Liver (tissue), 9 donors: ENCODE data around the gene CCDC187. TPM values are rescaled to one million over a fixed set of nuclear protein-coding genes. Genes with fewer than 3 reads are reported as not detected.

Experiments used
- DNase-seq: peaks from one replicate; pipeline ENCODE4 v3.0.0-alpha.2; 2017; ENCODE audit warnings: low spot score
- H3K27ac ChIP-seq, 2 donors: one replicate each; pipeline ENCODE4 v1.7.0; 2013; ENCODE audit warnings: inconsistent platforms in 2 of 2, low read length in 2 of 2, control low read depth in 1 of 2, low read depth in 1 of 2, mild to moderate bottlenecking in 1 of 2
- H3K27me3 ChIP-seq, 4 donors: one replicate each; pipeline versions ENCODE4 v1.6.1 to v1.7.0; 2013; ENCODE audit warnings: low read length in 3 of 4, inconsistent platforms in 1 of 4, mild to moderate bottlenecking in 1 of 4, moderate library complexity in 1 of 4; ENCODE audit not compliant: control insufficient read depth in 4 of 4, insufficient read depth in 4 of 4
- H3K36me3 ChIP-seq, 4 donors: one replicate each; pipeline versions ENCODE4 v1.6.1 to v1.7.0; 2013; ENCODE audit warnings: low read length in 3 of 4, mild to moderate bottlenecking in 3 of 4, low read depth in 1 of 4, moderate library complexity in 1 of 4; ENCODE audit not compliant: control insufficient read depth in 4 of 4, insufficient read depth in 3 of 4
- H3K4me1 ChIP-seq, 4 donors: one replicate each; pipeline versions ENCODE4 v1.6.1 to v1.7.0; 2013; ENCODE audit warnings: low read length in 3 of 4, mild to moderate bottlenecking in 3 of 4, moderate library complexity in 1 of 4; ENCODE audit not compliant: control insufficient read depth in 4 of 4, insufficient read depth in 4 of 4
- H3K4me3 ChIP-seq, 3 donors: one replicate each; pipeline versions ENCODE4 v1.6.1 to v1.7.0; 2013; ENCODE audit warnings: low read length in 3 of 3, control low read depth in 1 of 3, low read depth in 1 of 3, mild to moderate bottlenecking in 1 of 3
- H3K9ac ChIP-seq, 2 donors: one replicate each; pipeline ENCODE4 v1.7.0; 2013; ENCODE audit warnings: low read length in 2 of 2, mild to moderate bottlenecking in 2 of 2, moderate library complexity in 2 of 2, control low read depth in 1 of 2, low read depth in 1 of 2
- H3K9me3 ChIP-seq, 4 donors: one replicate each; pipeline versions ENCODE4 v1.6.1 to v1.7.0; 2013; ENCODE audit warnings: low read length in 3 of 4; ENCODE audit not compliant: control insufficient read depth in 4 of 4
- EGR1 ChIP-seq, 2 donors: IDR thresholded peaks; 2 replicates each; pipeline ENCODE4 v1.6.1; 2016 to 2018; ENCODE audit warnings: antibody characterized with exemption in 2 of 2, low read depth in 2 of 2
- FOXA1 ChIP-seq: IDR thresholded peaks from 2 replicates; pipeline ENCODE4 v1.6.1; 2016; ENCODE audit warnings: antibody characterized with exemption
- FOXA2 ChIP-seq: IDR thresholded peaks from 2 replicates; pipeline ENCODE4 v1.6.1; 2016; ENCODE audit warnings: antibody characterized with exemption
- GABPA ChIP-seq, 2 donors: IDR thresholded peaks in 1 of 2; conservative IDR thresholded peaks in 1 of 2; 2 replicates each; pipeline ENCODE4 v1.6.1; 2016; ENCODE audit warnings: antibody characterized with exemption in 2 of 2, mild to moderate bottlenecking in 1 of 2, moderate library complexity in 1 of 2
- HNF4A ChIP-seq, 2 donors: conservative IDR thresholded peaks; 2 replicates each; pipeline ENCODE4 v1.6.1; 2016; ENCODE audit warnings: antibody characterized with exemption in 2 of 2, mild to moderate bottlenecking in 2 of 2
- HNF4G ChIP-seq: IDR thresholded peaks from 2 replicates; pipeline ENCODE4 v1.6.1; 2016; ENCODE audit warnings: antibody characterized with exemption
- RAD21 ChIP-seq, 2 donors: IDR thresholded peaks; 2 replicates each; pipeline ENCODE4 v1.6.1; 2016; ENCODE audit warnings: antibody characterized with exemption in 2 of 2, mild to moderate bottlenecking in 2 of 2
- RXRA ChIP-seq, 2 donors: IDR thresholded peaks; 2 replicates each; pipeline ENCODE4 v1.6.1; 2017 to 2018; ENCODE audit warnings: antibody characterized with exemption in 2 of 2, mild to moderate bottlenecking in 1 of 2
- SP1 ChIP-seq: IDR thresholded peaks from 2 replicates; pipeline ENCODE4 v1.6.1; 2018; ENCODE audit warnings: antibody characterized with exemption, mild to moderate bottlenecking
- TAF1 ChIP-seq: conservative IDR thresholded peaks from 2 replicates; pipeline ENCODE4 v1.6.1; 2016; ENCODE audit warnings: antibody characterized with exemption, mild to moderate bottlenecking
- YY1 ChIP-seq: IDR thresholded peaks from 2 replicates; pipeline ENCODE4 v1.6.1; 2016; ENCODE audit warnings: antibody characterized with exemption, mild to moderate bottlenecking
- WGBS: extraction: QIAGEN DNeasy Blood & Tissue Kit; methylation state at CpG from one replicate; pipeline ENCODE4 v1.1.7; 2013; 5-methylcytosine and 5-hydroxymethylcytosine counted together
- polyA plus RNA-seq, 2 donors: library from polyadenylated mRNA; stranded (reverse) in 1 of 2; unstranded in 1 of 2; fragments of 200-250 nt in 1 of 2; fragments of >200 nt in 1 of 2; fragmentation: Nextera tagmentation in 1 of 2; extraction: Ambion mirVana in 1 of 2; gene quantifications; one replicate each; pipeline versions ENCODE4 v1.2.1 to v1.2.3, GENCODE V29; 2013 to 2015
- total RNA-seq, 2 donors: library from RNA; depleted of rRNA; stranded (reverse); fragments of >200 nt; gene quantifications; one replicate each; pipeline ENCODE4 v1.2.3, GENCODE V29; 2014
- TF ChIP-seq, protein P1 (sequence below): fragments of 150-350 bp; IDR thresholded peaks from 2 replicates; pipeline ENCODE4 v1.5.1; 2017; ENCODE audit warnings: improper control_type of control experiment, low read depth, low read length; ENCODE audit not compliant: missing input control
- TF ChIP-seq, protein P2 (sequence below): IDR thresholded peaks from 2 replicates; pipeline ENCODE4 v1.6.1; 2016; ENCODE audit warnings: antibody characterized with exemption
- TF ChIP-seq, protein P3 (sequence below): IDR thresholded peaks from 2 replicates; pipeline ENCODE4 v1.6.1; 2016; ENCODE audit warnings: antibody characterized with exemption
- donor health status: healthy.
- donor health status: healthy.
- donor health status: healthy.
- donor health status: healthy.
- donor health status: healthy.

CCDC187 gene
- total and polyA plus RNA-seq, 4 donors = 0.05 TPM; not detected in 3

DNA sequence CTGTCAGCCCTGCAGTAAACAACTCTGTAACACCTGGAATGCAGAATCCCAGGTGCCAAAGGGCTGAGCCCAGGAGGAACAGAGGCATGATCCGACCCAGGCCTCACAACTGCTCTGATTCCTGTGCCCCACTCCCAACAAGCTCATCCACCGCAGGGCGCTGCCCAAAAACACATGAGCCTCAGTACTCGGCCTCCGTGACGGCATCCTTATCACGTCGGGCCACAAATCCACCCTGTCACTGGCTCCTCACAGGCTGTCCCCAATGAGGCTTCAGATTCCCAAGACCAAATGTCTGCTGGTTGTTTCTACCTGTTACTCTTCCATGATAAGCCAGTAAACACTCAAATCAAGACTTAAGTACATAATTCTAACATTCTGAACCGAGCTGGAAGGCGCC lies 73.5 kb downstream of the CCDC187 start:
- 84% methylated on average over 10 of the region's 10 CpGs for WGBS
- no peaks in the 10 kb centered on the region for H3K9me3 ChIP-seq
- peak overlapping the region; percentile 71 to 77 for H3K27ac ChIP-seq
- TF ChIP-seq FOXA2 (no peak), HNF4G (no peak), HNF4A (conservative IDR thresholded peaks at IDR 0.05) (no peak), FOXA1 (no peak), RAD21 (IDR thresholded peaks at IDR 0.05) (no peak), SP1 (no peak), RXRA (IDR thresholded peaks at IDR 0.05) (no peak), EGR1 (IDR thresholded peaks at IDR 0.05; ENCODE audit: low read depth in 2 of 2) (no peak), YY1 (no peak)
- TF ChIP-seq, protein P1, sequence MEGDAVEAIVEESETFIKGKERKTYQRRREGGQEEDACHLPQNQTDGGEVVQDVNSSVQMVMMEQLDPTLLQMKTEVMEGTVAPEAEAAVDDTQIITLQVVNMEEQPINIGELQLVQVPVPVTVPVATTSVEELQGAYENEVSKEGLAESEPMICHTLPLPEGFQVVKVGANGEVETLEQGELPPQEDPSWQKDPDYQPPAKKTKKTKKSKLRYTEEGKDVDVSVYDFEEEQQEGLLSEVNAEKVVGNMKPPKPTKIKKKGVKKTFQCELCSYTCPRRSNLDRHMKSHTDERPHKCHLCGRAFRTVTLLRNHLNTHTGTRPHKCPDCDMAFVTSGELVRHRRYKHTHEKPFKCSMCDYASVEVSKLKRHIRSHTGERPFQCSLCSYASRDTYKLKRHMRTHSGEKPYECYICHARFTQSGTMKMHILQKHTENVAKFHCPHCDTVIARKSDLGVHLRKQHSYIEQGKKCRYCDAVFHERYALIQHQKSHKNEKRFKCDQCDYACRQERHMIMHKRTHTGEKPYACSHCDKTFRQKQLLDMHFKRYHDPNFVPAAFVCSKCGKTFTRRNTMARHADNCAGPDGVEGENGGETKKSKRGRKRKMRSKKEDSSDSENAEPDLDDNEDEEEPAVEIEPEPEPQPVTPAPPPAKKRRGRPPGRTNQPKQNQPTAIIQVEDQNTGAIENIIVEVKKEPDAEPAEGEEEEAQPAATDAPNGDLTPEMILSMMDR = no peak
- TF ChIP-seq, protein P2, sequence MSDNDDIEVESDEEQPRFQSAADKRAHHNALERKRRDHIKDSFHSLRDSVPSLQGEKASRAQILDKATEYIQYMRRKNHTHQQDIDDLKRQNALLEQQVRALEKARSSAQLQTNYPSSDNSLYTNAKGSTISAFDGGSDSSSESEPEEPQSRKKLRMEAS = no peak
- H3K9ac ChIP-seq = peak overlapping the region in 1 of 2 donors; percentile 0
- peak; percentile 69 for DNase-seq
- H3K4me3 ChIP-seq = no peak overlapping the region
- peaks cover 0 to 4% (median 0%) of the 10 kb centered on the region in 4 donors for H3K36me3 ChIP-seq
- no peaks in the 10 kb centered on the region for H3K27me3 ChIP-seq
- peaks cover 8 to 20% (median 11%) of the 10 kb centered on the region in 4 donors for H3K4me1 ChIP-seq

DNA sequence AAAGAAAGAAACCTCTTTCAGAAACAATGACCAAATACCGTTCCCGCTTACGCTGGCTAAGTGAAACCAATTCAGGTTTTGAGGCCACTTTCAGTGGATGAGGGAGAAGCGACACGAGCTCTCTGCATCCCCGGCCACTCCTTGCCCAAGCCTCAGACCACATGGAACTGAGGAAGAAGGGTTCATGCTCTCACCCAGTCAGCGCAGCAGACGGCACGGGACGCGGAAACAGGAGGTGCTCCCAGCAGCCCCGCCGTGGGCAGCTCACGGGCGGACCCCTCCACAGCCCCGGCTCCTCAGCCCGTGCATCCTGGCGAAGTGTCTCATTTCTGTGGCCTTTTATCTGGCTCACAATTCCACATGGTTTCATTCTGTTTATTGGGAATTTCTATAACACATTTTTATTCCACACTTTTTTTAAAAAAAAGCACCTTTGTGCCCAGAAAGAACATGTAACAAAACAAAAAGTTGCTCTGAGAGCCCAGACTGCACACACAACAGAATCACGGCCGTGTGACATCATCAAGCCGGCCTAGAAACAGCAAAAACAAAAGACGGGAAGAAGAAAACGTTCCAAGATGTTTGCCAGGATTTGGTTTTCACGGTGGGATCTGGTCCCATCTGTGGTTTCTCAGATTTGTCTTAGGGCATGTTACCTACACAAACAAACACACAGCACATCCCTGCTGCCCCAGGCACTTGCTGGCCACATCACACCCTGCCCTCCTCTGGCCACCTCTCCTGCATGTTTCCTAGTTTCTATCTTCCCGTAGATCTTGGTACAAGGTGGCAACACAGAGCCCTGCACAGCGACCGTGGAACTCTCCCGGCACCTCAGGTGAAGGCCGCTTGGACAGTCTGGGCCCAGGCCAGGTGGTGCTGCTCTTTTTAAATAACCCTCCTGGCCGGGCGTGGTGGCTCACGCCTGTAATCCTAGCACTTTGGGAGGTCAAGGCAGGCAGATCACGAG lies 74.5 kb downstream of the CCDC187 start:
- DNase-seq = no peak
- H3K27me3 ChIP-seq = no peaks in the 10 kb centered on the region
- no peak overlapping the region for H3K9ac ChIP-seq
- no peak overlapping the region for H3K4me3 ChIP-seq
- 88% methylated on average over 33 of the region's 33 CpGs for WGBS
- H3K36me3 ChIP-seq = peaks cover 0 to 4% (median 0%) of the 10 kb centered on the region in 4 donors
- peaks cover 8 to 20% (median 11%) of the 10 kb centered on the region in 4 donors for H3K4me1 ChIP-seq
- no peaks in the 10 kb centered on the region for H3K9me3 ChIP-seq
- TF ChIP-seq FOXA1 = no peak
- TF ChIP-seq, protein P1 = no peak
- TF ChIP-seq, protein P3, sequence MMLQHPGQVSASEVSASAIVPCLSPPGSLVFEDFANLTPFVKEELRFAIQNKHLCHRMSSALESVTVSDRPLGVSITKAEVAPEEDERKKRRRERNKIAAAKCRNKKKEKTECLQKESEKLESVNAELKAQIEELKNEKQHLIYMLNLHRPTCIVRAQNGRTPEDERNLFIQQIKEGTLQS = no peak
- TF ChIP-seq EGR1 (IDR thresholded peaks at IDR 0.05; ENCODE audit: low read depth in 2 of 2) = no peak
- no peak for TF ChIP-seq FOXA2
- TF ChIP-seq GABPA (IDR thresholded peaks at IDR 0.05 in 1 of 2, conservative IDR thresholded peaks at IDR 0.05 in 1 of 2) = no peak
- TF ChIP-seq HNF4A (conservative IDR thresholded peaks at IDR 0.05) = no peak
- no peak for TF ChIP-seq TAF1
- no peak overlapping the region for H3K27ac ChIP-seq
